ENCODE data around the gene ATP5PB.

Gene ATP5PB, protein sequence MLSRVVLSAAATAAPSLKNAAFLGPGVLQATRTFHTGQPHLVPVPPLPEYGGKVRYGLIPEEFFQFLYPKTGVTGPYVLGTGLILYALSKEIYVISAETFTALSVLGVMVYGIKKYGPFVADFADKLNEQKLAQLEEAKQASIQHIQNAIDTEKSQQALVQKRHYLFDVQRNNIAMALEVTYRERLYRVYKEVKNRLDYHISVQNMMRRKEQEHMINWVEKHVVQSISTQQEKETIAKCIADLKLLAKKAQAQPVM

DNA sequence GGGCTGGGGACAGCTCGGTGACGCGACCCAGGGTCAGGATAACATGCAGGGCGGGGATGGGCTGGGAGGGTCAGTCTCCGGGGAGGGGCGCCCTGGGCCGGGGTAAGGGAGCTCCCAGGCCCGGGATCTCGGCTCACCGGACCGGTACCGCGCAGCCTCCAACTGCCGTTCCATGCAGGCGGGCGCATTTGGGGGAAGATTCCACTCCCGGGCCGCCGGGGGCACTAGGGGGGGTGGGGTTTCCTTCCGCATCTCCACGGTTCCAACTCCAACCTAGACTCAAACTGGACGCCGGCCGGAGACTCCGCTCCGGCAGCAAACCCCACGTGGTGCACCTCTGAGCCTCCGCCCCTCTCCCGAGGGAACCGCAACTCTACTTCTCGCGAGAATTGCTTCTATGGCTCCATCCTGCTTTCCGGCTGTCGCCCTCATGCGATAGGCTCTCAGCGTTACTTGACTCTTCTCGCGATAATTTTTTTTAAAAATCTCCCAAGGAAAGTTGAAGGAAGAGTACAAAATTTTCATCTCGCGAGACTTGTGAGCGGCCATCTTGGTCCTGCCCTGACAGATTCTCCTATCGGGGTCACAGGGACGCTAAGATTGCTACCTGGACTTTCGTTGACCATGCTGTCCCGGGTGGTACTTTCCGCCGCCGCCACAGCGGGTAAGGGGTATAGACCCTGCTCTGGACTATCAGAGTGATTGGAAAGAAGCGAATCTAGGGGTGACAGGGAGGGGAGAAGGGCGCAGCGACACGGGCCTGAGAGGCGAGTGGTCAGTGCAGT is at the start of gene ATP5PB, which contains the start of gene WDR77:
TSS of gene ATP5PB (plus strand) at position 547 of the 785 bp plus-strand sequence. CDS start at position 625, 78 bp downstream.
TSS of gene WDR77 (minus strand) at position 339 of the 785 bp plus-strand sequence. CDS start at position 252, 87 bp downstream.
- DNase-seq: peak; percentile 98 to 99
- peak; percentile 81 for TF ChIP-seq POLR2A (IDR thresholded peaks at IDR 0.05; ENCODE audit: low read length)
- TF ChIP-seq GATA1 (IDR thresholded peaks at IDR 0.05; ENCODE audit: low read depth, low read length): no peak

DNA sequence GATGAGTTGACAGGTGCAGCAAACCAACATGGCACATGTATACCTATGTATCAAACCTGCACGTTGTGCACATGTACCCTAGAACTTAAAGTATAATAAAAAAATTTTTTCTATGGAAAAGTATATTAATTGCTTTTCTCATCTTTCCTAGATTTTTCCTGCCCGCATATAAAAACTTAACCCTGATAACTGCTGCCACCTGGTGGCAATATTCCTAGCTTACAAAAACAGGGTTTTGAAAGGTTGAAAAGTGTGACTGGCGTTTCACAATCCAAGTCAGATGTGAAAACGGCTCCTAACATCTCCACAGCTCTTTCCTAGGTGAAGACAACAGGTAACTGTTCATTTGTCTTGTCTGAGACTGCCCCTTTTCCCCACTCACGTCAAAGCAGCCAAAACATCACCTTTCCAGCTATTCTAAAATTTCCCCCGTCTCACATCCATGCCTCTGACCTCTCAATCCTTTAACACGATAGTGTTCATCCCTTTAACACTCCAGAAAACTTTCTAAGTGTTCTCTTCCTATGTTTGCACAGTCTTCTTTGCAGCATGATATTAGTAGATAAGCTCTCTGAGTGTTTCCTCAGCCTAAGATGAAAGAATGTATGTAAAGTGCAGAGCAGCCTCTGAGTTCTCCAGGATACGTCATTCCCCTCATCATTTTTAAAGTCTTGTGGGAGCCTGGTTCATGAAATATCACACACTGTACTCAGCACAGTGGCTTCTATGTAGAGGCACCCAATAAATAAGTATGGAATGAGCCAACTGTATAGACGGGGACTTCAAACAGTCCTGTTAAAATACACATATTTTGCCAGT is 49.3 kb upstream of the ATP5PB start:
- peak; percentile 29 to 68 for DNase-seq

DNA sequence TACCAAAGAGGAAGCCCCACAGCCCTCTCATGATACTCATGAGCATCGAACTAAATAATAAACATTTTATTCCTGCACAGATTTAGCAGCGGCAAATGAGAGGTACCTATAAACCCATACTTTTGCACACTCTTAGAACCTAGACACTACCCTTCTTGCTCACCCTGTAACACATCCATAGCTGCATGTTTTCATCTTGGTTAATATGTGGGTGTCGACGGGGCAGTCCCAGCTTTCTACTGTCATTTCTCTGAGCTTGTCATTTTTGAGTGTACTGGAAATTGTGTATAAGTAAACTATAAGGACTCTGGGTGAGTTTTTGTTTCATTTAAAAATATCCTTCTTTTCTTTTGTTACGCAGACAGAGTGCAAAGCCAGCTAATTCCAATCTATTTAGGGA is 47.2 kb upstream of the ATP5PB start:
- no peak for DNase-seq
- TF ChIP-seq GATA1 (IDR thresholded peaks at IDR 0.05; ENCODE audit: low read depth, low read length): no peak
- TF ChIP-seq POLR2A (IDR thresholded peaks at IDR 0.05; ENCODE audit: low read length): no peak

More for the DNA sequence above, 49.3 kb upstream of the ATP5PB start:
- TF ChIP-seq GATA1 (IDR thresholded peaks at IDR 0.05; ENCODE audit: low read depth, low read length) (no peak), POLR2A (IDR thresholded peaks at IDR 0.05; ENCODE audit: low read length) (no peak)

DNA sequence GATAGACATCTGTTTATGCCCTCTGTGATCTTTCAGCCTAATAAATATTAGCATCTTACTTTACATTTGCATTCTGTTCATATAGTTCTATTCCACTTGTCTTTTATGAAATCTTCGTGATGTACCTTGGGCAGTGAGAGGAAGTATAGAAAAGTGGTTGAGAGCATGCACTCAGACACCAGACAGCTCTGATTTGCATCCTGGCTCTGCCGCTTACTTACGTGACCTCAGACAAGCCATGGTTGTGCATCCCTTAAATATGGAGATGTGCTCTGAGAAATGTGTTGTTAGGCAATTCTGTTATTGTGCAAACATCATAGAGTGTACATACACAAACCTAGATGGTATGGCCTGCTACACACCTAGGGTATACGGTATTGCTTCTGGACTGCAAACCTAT is 44.7 kb upstream of the ATP5PB start:
- no peak for DNase-seq
- no peak for TF ChIP-seq GATA1 (IDR thresholded peaks at IDR 0.05; ENCODE audit: low read depth, low read length)
- TF ChIP-seq POLR2A (IDR thresholded peaks at IDR 0.05; ENCODE audit: low read length): no peak

DNA sequence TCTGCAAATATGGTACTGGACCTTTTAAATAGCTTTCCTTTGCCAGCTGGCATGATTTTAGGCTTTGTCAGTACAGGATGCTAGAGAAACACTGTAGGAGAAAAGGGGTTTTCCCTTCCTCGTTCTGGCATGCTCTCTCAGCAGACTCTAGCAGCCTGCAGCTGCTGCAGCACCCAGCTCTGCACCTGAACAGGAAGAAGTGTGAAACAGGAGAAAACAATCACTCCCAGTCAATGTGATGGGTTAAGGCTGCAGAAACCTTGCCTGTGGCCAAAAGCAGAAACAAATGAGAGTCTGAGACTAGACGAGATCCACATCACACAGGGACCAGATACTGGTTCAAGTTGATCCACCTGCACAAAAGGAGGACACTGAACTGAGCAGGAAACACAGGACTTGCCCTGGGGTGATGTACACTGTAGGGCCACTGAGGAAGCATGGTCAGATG is 42.9 kb upstream of the ATP5PB start:
- TF ChIP-seq GATA1 (IDR thresholded peaks at IDR 0.05; ENCODE audit: low read depth, low read length): no peak
- TF ChIP-seq POLR2A (IDR thresholded peaks at IDR 0.05; ENCODE audit: low read length): no peak
- no peak for DNase-seq

DNA sequence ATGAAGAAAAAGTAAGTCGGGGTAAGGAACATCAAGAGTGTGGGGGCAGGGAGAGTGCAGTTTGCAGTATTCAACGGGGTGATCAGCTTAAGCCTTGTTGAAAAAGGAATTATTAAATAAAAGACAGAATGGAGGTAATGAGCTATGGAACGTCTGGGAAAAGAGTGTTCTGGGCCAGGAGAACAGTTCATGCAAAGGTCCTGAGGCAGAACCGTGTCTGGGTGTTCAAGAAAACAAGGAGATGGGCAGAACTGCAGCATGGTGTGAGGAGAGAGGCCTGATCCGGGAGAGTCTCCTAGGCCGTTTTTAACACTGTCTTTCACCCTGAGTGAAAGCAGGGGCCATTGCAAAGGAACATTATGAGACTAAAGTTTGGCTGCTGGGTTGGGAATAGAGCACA is 42.0 kb upstream of the ATP5PB start:
- TF ChIP-seq POLR2A (IDR thresholded peaks at IDR 0.05; ENCODE audit: low read length) (no peak), GATA1 (IDR thresholded peaks at IDR 0.05; ENCODE audit: low read depth, low read length) (no peak)
- no peak for DNase-seq

DNA sequence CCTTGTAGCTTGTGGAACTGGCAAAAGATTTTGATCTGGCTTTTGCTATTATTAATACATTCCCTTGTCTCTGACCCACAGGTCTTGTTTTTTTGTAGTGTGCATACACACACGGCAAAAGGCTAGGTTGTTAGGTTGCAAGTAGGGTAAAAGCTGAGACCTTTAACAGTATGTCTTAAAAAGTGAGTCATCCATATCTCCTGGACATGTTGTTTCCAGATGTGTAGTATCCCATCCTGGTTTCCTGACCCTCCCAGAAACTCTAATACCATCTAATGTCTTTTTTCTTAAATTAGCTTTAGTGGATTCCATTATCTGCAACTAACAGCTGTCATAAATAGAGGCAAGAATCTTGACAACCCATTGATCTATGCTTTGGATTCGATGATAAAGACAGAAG is 36.4 kb upstream of the ATP5PB start:
- no peak for DNase-seq
- no peak for TF ChIP-seq GATA1 (IDR thresholded peaks at IDR 0.05; ENCODE audit: low read depth, low read length)
- TF ChIP-seq POLR2A (IDR thresholded peaks at IDR 0.05; ENCODE audit: low read length): no peak

DNA sequence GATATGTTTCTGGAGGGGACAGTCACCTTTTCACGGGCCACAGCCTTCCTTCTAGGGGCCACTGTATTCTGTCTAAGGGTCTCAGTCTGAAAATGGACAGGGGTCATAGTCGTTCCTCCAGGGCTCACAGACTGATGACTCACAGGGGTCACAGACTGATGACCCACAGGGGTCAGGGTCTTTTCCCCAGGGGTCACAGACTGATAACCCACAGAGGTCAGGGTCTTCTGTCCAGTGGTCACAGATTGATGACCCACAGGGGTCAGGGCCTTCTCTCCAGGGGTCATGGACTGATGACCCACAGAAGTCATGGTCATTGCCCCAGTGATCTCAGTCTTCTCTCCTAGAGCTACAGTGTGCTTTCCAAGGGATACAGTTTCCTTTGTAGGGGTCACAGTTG is 34.5 kb upstream of the ATP5PB start:
- no peak for DNase-seq
- no peak for TF ChIP-seq POLR2A (IDR thresholded peaks at IDR 0.05; ENCODE audit: low read length)
- TF ChIP-seq GATA1 (IDR thresholded peaks at IDR 0.05; ENCODE audit: low read depth, low read length): no peak

DNA sequence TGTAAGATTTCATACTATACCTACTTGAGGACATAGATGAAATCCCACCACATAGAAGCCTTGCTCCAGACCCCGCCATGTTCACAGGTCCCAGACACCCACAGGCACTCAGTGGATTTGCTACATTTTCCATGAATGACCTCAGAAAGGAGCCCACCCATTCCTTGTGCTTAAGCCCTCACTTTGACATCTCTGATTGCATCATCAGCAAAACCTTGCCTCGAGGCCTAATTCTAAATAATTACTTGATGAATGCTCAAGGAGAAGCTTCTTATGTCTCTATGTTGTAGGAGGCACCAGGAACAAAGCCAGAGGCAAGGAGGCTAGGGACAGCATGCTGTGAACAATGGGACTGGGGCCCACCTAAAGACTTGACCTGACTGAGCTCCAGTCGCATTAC is 33.8 kb upstream of the ATP5PB start:
- no peak for DNase-seq
- no peak for TF ChIP-seq GATA1 (IDR thresholded peaks at IDR 0.05; ENCODE audit: low read depth, low read length)
- TF ChIP-seq POLR2A (IDR thresholded peaks at IDR 0.05; ENCODE audit: low read length): no peak

DNA sequence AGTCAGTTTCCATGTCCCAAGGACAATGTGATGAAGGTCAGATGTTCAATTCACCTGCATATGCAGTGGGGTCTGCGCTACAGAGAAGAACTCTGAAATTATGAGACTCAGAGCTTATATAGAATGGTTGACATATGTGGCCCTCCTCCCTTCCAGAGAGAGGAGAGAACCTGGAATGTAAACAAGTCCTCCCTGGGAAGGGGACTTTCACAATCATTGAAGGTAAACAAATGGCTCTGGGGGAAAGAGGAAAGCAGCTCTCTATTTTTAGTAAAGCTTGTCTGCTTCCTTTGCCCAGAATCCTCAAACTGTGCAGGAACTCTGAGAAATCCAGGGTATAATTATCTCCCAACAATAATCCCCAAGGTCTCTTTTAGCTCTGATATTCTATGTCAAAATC is 31.5 kb upstream of the ATP5PB start:
- TF ChIP-seq POLR2A (IDR thresholded peaks at IDR 0.05; ENCODE audit: low read length) (no peak), GATA1 (IDR thresholded peaks at IDR 0.05; ENCODE audit: low read depth, low read length) (no peak)
- no peak for DNase-seq

DNA sequence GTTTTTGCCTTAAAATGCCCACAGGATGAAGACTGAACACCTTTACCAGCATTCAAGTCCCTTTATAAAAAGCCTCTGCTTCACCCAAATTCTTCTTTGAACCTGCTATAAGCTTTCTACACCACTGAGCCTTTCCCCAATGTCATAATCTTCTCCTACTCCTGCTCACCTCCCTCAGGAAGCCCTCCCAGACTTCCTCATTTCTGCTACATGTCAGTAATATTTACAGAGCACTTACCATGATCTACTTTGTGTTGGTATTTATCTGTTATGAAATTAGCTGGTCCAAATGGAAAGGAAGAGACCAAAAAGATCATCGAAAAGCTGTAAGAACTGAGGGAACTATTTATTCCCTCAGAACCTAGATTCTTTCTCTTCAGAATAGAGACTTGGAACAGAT is 30.2 kb upstream of the ATP5PB start:
- DNase-seq: no peak

DNA sequence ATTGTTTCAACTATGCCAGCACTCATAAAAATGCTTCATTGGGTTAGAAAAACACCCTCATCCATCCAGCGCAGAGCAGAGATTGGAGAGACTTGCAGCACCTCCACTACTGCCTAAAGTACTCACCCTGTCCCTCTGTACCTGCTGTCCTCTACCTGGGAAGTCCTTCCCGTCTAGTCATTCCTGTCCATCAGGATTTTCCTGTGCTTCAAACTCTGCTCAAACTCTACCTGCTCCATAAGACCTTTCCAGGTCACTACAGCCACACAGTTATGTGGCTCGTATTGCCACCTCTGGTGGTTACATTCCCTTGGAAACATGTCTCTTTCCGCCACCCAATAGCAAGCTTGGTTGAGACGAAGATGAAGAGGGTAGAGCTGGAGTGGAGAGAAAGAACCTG is 28.9 kb upstream of the ATP5PB start:
- no peak for DNase-seq
- TF ChIP-seq POLR2A (IDR thresholded peaks at IDR 0.05; ENCODE audit: low read length) (no peak), GATA1 (IDR thresholded peaks at IDR 0.05; ENCODE audit: low read depth, low read length) (no peak)

More for the DNA sequence above, 30.2 kb upstream of the ATP5PB start:
- TF ChIP-seq POLR2A (IDR thresholded peaks at IDR 0.05; ENCODE audit: low read length) (no peak), GATA1 (IDR thresholded peaks at IDR 0.05; ENCODE audit: low read depth, low read length) (no peak)

DNA sequence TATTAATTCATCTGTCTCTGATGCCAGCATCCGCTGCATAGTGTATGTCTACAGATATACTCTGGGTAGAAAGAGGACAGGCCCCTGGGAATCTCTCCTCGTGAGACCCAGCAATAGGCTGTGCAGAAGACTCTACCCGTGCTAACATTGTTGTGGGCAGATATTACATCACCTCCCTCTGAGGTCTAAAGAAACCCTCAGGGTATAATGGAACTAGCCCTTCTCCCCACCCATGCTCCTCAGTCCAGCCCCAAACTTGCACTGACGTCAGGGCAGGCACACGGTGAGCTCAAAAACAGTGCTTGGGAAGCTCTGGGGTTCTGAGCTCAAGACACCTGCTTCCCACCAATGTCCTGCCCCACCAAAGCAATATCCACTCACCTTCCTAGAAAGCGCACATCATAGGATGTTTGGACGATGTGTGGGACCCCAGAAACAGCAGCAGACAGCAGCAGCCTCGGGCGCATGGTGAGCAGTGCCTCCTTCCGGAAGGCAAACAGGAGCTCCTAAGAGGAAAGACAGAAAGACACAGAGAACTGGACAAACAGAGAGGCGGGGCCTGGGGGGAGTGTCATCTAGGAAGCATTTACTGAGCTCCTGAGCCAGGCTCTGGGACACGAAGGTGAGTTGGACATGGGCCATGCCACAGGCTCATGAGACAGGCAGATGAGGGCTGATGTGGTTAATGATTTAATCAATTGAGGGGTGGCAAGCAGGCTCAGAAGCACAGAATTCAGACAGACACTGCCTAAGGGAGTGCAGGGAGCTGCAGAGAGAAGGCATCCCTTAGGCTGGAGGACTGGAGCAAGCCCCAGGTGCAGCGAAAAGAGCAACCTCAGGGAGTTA is 26.5 kb upstream of the ATP5PB start:
- DNase-seq: no peak
- TF ChIP-seq POLR2A (IDR thresholded peaks at IDR 0.05; ENCODE audit: low read length): no peak
- TF ChIP-seq GATA1 (IDR thresholded peaks at IDR 0.05; ENCODE audit: low read depth, low read length): no peak

Data from erythroblast (primary cell).